NCI-H82 (cell line): ENCODE data around the gene GPS1.

ENCODE experiments used
- DNase-seq: peaks from one replicate; lab custom pipeline; 2025; lab: John Stamatoyannopoulos, UW

The GPS1 gene

GRCh38 chr17:82090549-82091263 lies 39.0 kb downstream of the GPS1 start:
- no peak for DNase-seq

- no peak for DNase-seq
Measured at GRCh38 chr17:82091264-82092066, 39.8 kb downstream of the GPS1 start.

GRCh38 chr17:82092094-82092586 lies 40.4 kb downstream of the GPS1 start:
- no peak for DNase-seq

GRCh38 chr17:82092628-82092994 lies 40.9 kb downstream of the GPS1 start:
- DNase-seq: no peak

GRCh38 chr17:82092995-82093751 lies 41.5 kb downstream of the GPS1 start:
- DNase-seq: no peak

- peak; percentile 45 for DNase-seq
Measured at GRCh38 chr17:82094931-82095776, 43.5 kb downstream of the GPS1 start.

GRCh38 chr17:82095777-82096708 lies 44.3 kb downstream of the GPS1 start:
- no peak for DNase-seq

- no peak for DNase-seq
Measured at GRCh38 chr17:82096709-82097183, 45.0 kb downstream of the GPS1 start.

GRCh38 chr17:82097184-82097918 lies 45.7 kb downstream of the GPS1 start:
- peak; percentile 57 for DNase-seq

GRCh38 chr17:82097919-82098168 lies 46.1 kb downstream of the GPS1 start:
- DNase-seq: no peak

- DNase-seq: peak; percentile 97
Measured at GRCh38 chr17:82098169-82098938, 46.7 kb downstream of the GPS1 start, which contains the start of gene FASN. FASN (minus strand) TSS chr17:82098236; CDS start chr17:82096445, 1,791 bp downstream.

- peak; percentile 78 for DNase-seq
Measured at GRCh38 chr17:82098939-82099763, 47.5 kb downstream of the GPS1 start.

- no peak for DNase-seq
Measured at GRCh38 chr17:82100502-82101298, 49.0 kb downstream of the GPS1 start.

GRCh38 chr17:82101301-82101715 lies 49.6 kb downstream of the GPS1 start:
- no peak for DNase-seq

GRCh38 chr17:82101767-82102679 lies 50.3 kb downstream of the GPS1 start:
- DNase-seq: no peak
